A673 (cell line): ENCODE data around the gene C12orf50. TPM values are rescaled to one million over a fixed set of nuclear protein-coding genes. Genes with fewer than 3 reads are reported as not detected.

ENCODE experiments used
- BruUV-seq: library from RNA; stranded (reverse); fragments of 400-500 nt; replicated peaks from 2 replicates; lab custom pipeline; 2021; lab: Mats Ljungman, UMichigan
- CTCF ChIA-PET: fragments of 300-600 bp; sonication (Branson Sonifier 250); formaldehyde crosslinking; loops from one replicate; lab custom pipeline; 2022; ENCODE audit warnings: antibody characterized with exemption; lab: Charles Lee
- POLR2A ChIA-PET: fragments of 300-600 bp; sonication (Branson Sonifier 250); formaldehyde crosslinking; loops from one replicate; lab custom pipeline; 2022; ENCODE audit warnings: antibody characterized with exemption; ENCODE audit not compliant: low non-redundant PET; lab: Charles Lee
- DNase-seq: peaks from one replicate; pipeline ENCODE4 v3.0.0-alpha.2; 2015; ENCODE audit warnings: low spot score
- H3K27ac ChIP-seq: fragments of 200-600 bp; sonication (generic); 2 replicates; pipeline ENCODE4 v1.5.1; 2016; ENCODE audit warnings: mixed run types, low read depth, mild to moderate bottlenecking, mixed read lengths, antibody characterized with exemption, low read length; ENCODE audit not compliant: poor library complexity, severe bottlenecking
- H3K27me3 ChIP-seq: fragments of 200-600 bp; sonication (generic); replicated peaks from 2 replicates; pipeline ENCODE4 v1.6.1; 2017; ENCODE audit warnings: mixed run types, low read depth, mild to moderate bottlenecking, mixed read lengths, antibody characterized with exemption, low read length; ENCODE audit not compliant: insufficient read depth, poor library complexity
- H3K36me3 ChIP-seq: fragments of 200-600 bp; sonication (generic); 2 replicates; pipeline ENCODE4 v1.6.1; 2016; ENCODE audit warnings: mixed run types, mild to moderate bottlenecking, mixed read lengths, antibody characterized with exemption, low read length; ENCODE audit not compliant: insufficient read depth, poor library complexity, severe bottlenecking
- H3K4me1 ChIP-seq: fragments of 200-600 bp; sonication (generic); 2 replicates; pipeline ENCODE4 v1.6.1; 2017; ENCODE audit warnings: mixed run types, mild to moderate bottlenecking, mixed read lengths, antibody characterized with exemption, low read length; ENCODE audit not compliant: insufficient read depth, poor library complexity, severe bottlenecking
- H3K4me3 ChIP-seq: fragments of 200-600 bp; sonication (generic); 2 replicates; pipeline ENCODE4 v1.5.1; 2016; ENCODE audit warnings: low read depth, mixed run types, mild to moderate bottlenecking, mixed read lengths, low read length; ENCODE audit not compliant: poor library complexity, severe bottlenecking
- H3K9me3 ChIP-seq: fragments of 200-600 bp; sonication (generic); 2 replicates; pipeline ENCODE4 v1.6.1; 2016; ENCODE audit warnings: mixed run types, low read depth, mild to moderate bottlenecking, mixed read lengths, antibody characterized with exemption, low read length; ENCODE audit not compliant: poor library complexity, severe bottlenecking
- EZH2 ChIP-seq: fragments of 200-600 bp; sonication (generic); IDR thresholded peaks from 2 replicates; pipeline ENCODE4 v1.6.1; 2017; ENCODE audit warnings: borderline replicate concordance, low read depth, mild to moderate bottlenecking, mixed read lengths, antibody characterized with exemption, low read length; ENCODE audit not compliant: poor library complexity, severe bottlenecking
- intact Hi-C: fragments of 100-400 bp; cut with micrococcal nuclease; formaldehyde crosslinking; loops from one replicate; pipeline ENCODE4 v1.10.0; 2022; ENCODE audit not compliant: unreplicated experiment
- total RNA-seq: library from RNA; stranded (reverse); gene quantifications from 2 replicates; pipeline ENCODE4 v1.2.3, GENCODE V29; 2021
- TF ChIP-seq, protein P1 (sequence below): fragments of 300-800, 200-600 bp; sonication (generic); conservative IDR thresholded peaks from 2 replicates; pipeline ENCODE4 v1.5.1; 2017; ENCODE audit warnings: low read depth, mild to moderate bottlenecking, antibody characterized with exemption, low read length, moderate library complexity, mixed read lengths

The C12orf50 gene
- total RNA-seq, 1 experiment from 2014 or later, result 0.15 TPM

DNA sequence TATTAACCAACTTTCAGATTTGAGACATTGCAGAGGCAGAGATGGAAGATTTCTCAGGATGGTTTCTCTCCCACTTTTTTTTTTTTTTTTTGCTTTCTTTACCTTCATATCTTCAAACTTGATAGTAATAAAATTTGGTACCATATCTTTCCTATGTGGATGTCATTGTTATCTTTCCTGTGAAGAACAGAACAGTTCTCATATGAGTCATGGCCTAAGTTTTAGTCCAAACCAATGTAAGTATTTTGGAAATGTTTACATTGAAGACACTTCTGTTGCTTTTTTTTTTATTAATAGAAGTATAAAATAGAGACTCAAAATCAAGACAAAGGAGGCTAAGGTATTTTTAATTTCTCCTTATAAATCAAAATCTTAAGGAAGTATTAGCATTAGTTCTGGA, 95.2 kb downstream of the C12orf50 start:
- H3K36me3 ChIP-seq, result no peaks in the 10 kb centered on the region
- H3K4me1 ChIP-seq, result no peaks in the 10 kb centered on the region
- TF ChIP-seq, protein P1, sequence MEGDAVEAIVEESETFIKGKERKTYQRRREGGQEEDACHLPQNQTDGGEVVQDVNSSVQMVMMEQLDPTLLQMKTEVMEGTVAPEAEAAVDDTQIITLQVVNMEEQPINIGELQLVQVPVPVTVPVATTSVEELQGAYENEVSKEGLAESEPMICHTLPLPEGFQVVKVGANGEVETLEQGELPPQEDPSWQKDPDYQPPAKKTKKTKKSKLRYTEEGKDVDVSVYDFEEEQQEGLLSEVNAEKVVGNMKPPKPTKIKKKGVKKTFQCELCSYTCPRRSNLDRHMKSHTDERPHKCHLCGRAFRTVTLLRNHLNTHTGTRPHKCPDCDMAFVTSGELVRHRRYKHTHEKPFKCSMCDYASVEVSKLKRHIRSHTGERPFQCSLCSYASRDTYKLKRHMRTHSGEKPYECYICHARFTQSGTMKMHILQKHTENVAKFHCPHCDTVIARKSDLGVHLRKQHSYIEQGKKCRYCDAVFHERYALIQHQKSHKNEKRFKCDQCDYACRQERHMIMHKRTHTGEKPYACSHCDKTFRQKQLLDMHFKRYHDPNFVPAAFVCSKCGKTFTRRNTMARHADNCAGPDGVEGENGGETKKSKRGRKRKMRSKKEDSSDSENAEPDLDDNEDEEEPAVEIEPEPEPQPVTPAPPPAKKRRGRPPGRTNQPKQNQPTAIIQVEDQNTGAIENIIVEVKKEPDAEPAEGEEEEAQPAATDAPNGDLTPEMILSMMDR, result no peak
- DNase-seq, result no peak
- intact Hi-C loops, result no loop called here
- H3K27me3 ChIP-seq, result no peaks in the 10 kb centered on the region
- H3K4me3 ChIP-seq, result no peak overlapping the region
- CTCF ChIA-PET, result no interaction called here
- POLR2A ChIA-PET, result no interaction called here
- H3K9me3 ChIP-seq, result no peaks in the 10 kb centered on the region
- H3K27ac ChIP-seq, result no peak overlapping the region
- no TSS peak for BruUV-seq

DNA sequence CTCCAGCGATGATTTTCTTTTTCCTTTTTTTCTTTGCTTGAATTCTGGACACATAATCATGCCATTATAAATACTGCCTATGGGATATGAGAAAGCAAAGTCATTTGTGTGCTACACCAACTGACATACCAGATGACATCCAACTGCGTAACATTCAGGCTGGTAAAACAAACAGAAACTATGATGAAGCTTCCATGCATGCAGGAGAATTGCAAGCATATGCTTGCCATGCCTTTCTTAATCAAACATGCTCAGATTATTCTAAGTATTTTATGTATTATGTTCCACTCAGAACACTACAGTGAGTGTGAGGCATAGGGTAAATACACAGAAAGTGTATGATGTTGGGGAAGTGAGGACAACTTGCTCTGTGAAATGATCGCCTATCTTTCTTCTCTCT, 97.4 kb downstream of the C12orf50 start:
- ChIA-PET POLR2A (no interaction called here), CTCF (no interaction called here)

DNA sequence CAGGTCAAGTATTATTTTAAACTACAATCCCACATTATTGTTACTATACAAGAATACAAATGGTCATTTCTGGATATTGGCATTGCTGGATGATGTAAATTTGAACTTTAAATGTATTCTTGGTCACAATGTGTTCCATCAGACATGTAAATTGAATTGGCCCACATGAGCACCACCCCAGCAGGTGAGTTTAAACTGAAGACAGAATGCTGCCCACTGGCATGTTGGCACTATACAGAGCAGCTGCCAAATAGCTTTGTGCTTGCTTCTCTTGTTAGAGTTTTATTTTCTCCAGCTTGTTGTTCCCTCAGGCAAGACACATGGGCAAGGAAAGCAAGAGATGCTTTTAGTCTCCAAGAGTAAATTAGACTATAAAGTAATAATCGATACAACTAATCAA, 98.6 kb downstream of the C12orf50 start:
- intact Hi-C loops, result no loop called here
- DNase-seq, result no peak
- no peak overlapping the region for H3K4me3 ChIP-seq
- CTCF ChIA-PET, result no interaction called here
- no peaks in the 10 kb centered on the region for H3K36me3 ChIP-seq
- H3K4me1 ChIP-seq, result no peaks in the 10 kb centered on the region
- no peaks in the 10 kb centered on the region for H3K9me3 ChIP-seq
- H3K27ac ChIP-seq, result no peak overlapping the region
- POLR2A ChIA-PET, result no interaction called here
- H3K27me3 ChIP-seq, result no peaks in the 10 kb centered on the region
- BruUV-seq, result no TSS peak
- TF ChIP-seq, protein P1, result no peak
- TF ChIP-seq EZH2, result no peak

More for the DNA sequence above, 97.4 kb downstream of the C12orf50 start:
- H3K9me3 ChIP-seq, result no peaks in the 10 kb centered on the region
- H3K27ac ChIP-seq, result no peak overlapping the region
- H3K36me3 ChIP-seq, result no peaks in the 10 kb centered on the region
- no peaks in the 10 kb centered on the region for H3K27me3 ChIP-seq
- TF ChIP-seq, protein P1, result no peak
- TF ChIP-seq EZH2, result no peak
- DNase-seq, result no peak
- intact Hi-C loops, result no loop called here
- no peaks in the 10 kb centered on the region for H3K4me1 ChIP-seq
- BruUV-seq, result no TSS peak
- H3K4me3 ChIP-seq, result no peak overlapping the region

Other genes starting within 250 kb of the C12orf50 start
- gene CEP290, start 112.7 kb upstream of the C12orf50 start, total RNA-seq, result 27.2 and 27.3 TPM in 2 replicates
- 31.6 and 33.6 TPM in 2 replicates for gene TMTC3, start 112.9 kb upstream of the C12orf50 start, total RNA-seq